Inflammatory macrophage treated with lipopolysaccharide for 1 hour (primary cell): Measurements from ENCODE around the gene PHF19.

Experiments used
- DNase-seq, 2 donors: peaks; one replicate each; pipeline ENCODE4 v3.0.0-alpha.2; 2020 to 2022

Gene PHF19

DNA sequence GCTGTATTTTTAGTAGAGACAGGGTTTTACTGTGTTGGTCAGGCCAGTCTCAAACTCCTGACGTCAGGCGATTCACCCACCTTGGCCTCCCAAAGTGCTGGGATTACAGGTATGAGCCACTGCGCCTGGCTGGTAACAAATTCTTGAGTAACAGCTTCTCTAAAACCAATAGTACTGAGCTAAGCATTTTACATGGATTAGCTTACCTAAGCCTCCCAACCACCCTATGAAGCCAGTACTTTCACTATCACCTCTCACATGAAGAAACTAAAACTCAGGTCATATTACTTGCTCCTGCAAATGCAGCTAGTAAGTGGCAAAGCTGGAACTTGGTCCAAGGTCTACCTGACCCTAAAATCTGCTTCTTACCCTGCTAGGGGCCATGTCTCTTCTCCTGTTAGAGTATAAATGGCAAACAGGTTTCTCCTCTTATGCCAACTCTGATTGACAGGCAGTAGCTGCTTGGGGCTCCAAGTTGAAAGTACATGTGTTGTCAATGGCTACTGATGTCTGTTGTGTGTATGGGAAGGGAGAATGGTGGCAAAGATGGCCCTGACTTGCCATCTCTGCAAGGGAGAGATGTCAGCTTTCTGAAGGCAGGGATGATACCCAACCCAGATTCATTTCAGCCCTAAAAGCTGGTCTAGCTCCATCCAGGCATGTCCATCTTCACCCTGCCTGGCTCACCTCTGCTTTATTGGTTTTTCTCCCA lies 4.0 kb downstream of the PHF19 start:
- no peak for DNase-seq

DNA sequence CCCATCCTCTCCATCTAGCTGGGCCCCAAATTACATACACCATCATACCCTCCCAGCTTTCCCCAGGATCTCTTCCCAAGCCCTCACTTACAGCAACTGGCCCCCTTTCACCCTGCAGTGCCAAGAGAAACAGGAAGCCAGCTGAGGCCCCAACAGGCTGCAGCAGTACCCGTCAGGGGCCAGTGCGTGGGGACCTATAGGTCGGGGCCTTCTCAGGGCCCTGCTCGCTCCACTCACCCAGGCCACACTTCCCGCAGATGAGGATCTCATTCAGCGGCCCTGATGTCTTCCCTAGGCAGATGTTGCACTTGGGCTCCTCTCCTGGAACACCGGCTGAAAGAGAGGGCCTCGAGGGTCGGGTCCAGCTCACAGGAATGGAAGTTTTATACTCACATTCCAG lies 6.8 kb downstream of the PHF19 start:
- DNase-seq = no peak

DNA sequence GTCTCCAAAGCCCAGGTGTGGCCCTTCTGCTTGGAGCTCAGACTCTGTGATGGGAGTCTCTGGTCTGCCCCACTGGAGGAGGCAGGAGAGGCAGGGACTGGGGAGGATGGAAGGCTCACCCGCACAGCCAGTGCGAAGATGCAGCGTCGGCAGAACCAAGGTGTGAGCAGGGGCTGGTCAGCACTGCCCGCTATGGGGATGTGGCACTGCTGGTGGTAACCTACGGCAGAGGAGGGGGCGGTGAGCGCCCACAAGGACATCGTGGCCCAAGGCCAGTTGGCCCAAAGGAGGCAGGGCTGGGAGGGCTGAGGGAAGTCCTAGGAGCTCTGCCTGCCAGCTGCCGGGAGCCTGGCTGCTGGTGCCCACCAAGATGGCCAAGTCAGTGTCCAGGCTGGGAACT lies 7.3 kb downstream of the PHF19 start:
- no peak for DNase-seq

DNA sequence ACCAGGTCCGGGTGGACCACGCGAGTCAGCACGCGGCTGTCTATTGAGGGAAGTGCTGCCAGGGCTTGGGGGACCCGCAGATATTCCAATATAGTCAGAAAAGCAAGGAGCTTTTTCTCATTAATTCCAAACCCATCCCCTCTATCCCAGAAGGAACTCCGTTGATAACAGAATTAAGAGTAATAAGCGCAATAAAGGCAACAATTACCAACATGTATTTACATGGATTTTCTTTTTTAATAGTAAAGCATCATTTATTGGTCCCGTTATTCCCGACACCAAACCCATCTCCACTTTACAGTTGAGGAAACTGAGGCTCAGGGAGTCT lies 7.7 kb downstream of the PHF19 start:
- no peak for DNase-seq

DNA sequence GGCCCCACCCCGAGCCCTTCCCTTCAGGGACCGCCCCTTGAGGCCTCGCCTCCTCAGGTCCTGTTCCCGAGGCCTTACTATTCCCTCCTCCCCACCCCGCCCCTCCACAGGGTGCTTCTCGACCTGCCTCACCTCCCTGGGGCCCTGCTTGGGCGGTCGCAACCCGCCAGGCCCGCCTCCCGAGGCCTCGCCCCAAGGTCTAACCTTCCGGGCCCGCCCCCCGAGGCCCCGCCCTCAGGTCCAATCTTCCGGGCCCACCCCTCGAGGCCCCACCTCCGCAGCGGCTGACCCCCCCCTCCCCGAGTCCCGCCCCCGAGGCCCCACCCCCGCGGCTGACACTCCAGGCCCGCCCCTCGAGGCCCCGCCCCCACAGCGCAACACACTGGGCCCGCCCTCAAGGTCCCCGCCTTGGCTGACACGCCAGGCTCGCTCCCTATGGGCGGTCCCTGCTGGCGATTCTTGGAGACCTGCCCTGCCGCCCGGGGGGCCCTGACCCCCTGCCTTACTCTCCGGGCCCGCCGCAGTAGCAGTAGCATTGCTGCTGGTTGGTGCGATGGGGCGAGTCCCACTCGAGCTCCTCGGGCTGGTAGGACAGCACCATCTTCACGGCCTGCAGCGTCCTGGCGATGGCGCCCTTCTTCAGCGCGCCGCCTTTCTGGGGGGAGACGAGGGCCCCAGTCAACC lies 8.2 kb downstream of the PHF19 start:
- DNase-seq = peak; percentile 95 to 97

DNA sequence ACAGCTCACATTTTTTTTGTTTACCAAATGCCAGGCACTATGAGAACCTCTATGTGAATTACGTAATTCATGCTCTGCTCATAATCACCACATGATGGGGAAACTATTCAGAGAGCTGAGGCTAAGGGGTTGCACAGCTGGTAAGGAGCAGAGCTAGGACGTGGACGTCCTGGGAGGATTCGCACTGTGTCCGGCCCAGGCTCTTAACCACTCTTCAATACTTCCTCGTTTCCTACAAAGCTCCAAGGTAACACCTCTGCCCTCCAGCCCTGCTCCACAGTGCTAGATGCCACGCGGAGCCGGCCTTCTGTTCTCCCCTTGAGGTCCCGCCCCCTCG lies 8.7 kb downstream of the PHF19 start:
- peak in 1 of 2 donors; percentile 86 for DNase-seq

DNA sequence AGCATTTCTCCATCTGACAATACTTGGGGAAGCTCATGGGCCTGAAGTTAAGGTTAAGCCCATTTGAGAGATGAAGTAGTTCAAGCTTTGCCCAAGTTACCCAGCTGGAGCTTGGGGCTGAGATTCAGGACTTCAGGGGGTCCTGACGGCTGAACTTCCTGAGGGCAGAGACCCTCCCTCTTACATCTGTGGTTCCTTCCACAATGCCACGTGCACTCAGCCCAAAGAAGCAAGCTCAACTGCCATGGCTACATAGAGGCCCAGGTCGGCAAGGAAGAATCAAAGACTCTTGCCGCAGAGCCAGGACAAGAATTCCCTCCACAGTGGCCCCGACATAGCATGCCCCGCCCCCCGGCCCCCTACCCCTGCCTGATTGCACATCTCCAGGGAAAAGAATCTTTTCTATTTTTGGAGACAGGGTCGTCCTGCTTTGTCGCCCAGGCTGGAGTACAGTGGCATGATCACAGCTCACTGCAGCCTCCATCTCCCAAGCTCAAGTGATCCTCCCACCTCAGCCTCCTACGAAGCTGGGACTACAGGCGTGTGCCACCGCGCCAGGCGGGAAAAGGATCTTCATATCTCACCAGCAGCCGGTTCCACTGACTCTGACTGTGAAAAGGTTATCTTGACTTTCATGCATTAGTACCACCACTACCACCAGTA lies 9.2 kb downstream of the PHF19 start:
- no peak for DNase-seq

DNA sequence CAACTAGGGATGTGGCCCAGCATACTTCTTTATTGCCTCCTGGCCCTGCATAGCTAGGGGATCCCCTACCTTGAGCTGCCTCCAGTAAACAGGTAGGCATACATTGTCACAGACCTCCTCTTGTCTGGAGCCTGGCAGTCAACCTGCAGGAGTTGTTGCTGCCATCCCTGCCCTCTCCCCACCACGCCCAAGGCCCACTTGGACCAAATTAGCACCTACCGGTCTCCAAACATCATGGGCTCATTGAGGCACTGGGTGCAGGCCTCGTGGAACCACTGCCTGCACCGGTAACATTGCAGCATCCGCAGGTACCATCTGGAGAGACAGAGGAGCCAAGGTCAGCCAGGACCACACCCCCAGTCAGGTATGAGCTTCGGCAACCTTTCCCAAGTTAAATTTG lies 10.3 kb downstream of the PHF19 start:
- no peak for DNase-seq

DNA sequence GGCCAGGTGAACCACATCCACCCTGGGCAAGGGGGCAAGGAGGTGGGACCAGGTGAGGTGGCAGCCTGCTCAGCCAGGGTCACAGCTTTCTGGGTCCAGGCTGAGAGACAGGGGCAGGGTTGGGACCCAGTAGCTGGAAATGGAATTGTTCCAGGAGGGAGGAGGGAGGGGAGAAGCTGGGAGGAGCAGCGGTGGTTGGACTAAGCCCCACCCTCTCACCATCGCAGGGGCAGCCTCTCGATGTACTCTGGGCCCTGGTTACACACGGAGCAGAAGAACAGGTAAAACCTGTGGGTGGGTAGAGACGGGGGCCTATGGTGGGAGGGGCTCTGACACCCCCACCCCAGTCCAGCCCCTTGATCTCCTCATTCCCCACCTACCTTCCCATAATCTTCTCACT lies 11.2 kb downstream of the PHF19 start:
- DNase-seq = no peak

DNA sequence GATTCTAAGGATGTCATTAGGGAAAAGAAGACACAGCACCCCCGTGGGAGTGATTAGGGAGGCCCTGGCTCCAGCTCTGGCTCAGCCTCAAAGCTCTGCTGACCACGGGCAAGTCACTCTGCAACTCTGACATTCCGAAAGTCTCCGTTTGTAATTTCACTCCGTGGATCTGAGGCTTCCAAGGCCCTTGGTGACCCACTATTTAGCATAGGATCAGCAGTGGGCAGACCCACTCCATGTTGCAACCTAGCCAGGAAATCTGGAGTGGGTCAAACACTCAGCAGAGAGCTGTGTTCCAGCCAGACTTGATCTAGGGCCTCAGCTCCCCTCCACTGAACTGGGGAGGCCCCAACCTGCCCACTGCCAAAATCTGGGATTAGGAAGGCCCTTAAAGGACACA lies 11.8 kb downstream of the PHF19 start:
- no peak for DNase-seq

DNA sequence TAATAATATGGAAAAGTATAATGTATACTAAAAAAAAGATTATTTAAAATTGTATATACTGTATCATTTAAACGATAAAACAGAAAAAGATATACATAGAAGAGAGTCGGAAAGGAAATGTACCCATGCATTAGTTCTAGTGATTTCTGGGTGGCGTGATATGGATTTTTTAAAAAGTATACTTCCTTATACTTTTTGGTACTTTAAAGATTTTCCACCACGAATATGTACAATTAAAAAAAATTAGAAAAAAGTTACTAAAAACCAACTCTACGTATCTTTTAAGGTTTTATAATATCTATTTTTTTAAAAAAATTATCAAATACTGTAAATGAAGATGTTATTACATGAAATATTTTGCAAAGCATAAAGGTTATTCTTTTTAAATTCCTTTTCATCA lies 12.3 kb downstream of the PHF19 start:
- no peak for DNase-seq

DNA sequence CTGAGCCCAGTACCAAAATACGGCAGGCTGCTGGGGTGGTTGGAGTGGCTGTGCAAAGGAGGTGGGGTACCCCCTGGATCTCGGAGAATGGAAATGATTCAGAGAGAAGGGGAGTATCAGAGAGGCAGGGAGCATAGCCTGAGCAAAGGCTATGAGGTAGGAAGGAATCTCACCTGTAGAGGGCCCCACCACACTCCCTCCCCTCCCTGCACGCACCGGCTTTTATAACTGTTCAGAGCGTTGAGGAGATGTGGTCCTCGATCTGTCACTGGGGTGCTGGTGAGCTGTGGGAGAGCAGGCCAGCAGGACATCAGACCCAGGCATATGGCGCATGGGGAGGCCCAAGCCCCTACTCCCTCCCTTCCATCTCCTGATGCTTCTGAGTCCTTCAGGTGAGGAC lies 13.2 kb downstream of the PHF19 start:
- no peak for DNase-seq

DNA sequence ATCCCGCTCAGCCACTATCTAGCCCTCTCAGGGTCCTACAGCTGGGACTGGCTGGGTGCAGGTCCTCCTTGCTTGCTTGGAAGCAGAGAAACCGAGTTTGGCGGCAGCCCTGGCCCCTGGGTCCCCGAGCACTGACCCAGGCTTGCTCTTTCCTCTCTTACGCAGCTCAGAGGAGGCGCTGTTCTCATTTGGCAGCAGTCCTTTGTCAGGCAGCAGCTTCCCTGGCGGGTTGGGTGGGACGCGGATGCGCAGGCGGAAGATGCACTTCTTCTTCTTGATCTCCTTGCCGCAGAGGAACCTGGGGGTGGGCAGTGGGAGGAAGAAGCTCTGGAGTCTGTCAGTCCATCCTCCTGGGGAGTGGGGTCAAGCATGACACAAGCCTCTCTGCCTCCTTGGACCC lies 14.5 kb downstream of the PHF19 start:
- peak; percentile 25 to 53 for DNase-seq

DNA sequence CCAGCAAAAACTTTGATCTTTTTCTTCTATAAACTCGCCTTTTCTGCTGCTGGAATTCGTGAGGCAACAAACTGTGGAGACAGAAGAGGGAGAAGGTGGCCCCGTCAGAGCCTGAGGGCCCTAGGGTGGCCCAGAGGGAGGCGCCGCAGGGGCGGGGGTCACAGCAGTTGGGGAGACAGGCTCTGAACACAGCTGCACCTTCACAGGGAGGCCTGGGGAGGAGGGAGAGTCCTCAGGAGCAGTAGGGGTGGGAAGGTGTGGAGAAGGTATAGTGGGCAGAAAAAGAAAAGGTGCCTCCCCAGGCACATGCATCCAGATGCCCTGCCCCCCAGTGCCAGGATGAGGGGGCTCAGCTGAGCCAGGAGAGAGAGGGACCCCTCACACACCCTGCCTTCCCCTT lies 15.1 kb downstream of the PHF19 start:
- no peak for DNase-seq

DNA sequence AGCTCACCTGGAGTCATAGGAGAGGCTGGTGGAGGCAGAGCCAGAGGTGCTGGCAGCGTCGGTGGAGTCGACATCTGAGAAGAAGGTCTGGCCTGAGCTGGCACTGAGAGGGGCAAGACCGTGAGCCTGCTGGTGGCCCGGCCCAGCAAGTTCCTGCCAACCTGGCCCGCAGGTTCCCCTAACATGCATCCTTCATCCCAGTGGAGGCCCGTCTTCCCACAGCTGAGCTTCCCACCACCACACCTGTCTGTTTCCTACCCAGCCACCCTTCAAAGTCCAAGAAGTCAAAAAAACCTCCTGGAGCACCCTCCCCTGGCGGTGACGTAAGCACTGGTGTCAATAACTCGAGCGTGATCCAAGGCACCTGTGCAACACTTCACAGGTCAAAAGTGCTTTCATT lies 16.9 kb downstream of the PHF19 start:
- no peak for DNase-seq

DNA sequence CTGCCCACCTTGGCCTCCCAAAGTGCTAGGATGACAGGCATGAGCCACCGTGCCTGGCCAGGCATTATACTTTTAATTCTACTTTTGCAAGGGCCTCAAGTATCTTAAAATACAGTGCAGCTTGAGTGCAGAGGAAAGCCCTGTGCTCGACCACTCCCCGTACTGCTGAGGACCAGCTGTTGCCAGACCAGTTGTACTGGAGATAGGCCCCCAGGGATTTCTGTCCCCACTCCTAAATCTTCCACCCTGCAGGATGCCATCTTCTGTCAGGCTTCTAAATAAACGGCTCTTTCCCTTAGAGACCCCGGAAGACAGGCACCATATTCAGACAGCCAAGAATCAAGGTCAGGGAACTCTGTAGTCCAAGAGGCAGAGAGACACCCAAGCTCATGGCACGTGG lies 17.6 kb downstream of the PHF19 start:
- no peak for DNase-seq

DNA sequence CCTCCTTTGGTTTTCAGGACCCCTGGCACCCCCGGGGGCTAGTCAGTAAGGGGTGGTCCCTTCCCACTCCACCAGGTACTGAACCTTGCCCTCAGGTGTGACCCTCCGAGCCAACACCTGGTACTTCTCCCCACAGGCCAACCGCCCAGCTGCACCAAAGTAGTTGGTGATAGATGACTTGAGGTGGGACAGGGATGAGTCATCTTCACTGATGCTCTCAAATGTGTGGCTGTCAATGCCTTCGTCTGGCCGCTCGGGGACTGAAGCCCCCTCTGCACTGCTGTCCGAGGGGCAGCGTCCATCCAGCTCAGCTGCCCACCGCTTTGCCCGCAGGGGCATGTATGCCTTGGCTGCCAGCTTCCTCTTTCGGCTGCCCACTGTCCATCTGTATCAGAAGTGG lies 19.1 kb downstream of the PHF19 start:
- no peak for DNase-seq

DNA sequence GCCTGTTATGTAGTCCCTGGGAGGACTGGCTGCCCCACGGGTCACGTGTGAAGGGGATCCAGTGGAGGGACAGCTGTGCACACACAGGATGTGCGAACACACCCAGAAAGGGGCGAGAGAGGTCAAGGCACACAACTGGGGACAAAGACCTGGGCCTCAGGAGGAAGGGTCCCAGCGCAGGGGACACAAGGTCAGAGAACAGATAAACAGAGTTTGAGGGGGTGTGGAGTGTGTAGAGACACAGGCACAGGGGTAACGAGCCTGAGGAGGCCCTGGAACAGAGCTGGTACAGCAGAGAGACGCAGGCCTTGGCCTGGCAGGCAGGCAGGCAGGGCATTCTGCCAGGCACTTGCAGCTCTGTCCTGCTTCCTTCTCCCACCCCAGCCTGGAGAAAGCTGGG lies 19.5 kb downstream of the PHF19 start:
- no peak for DNase-seq

DNA sequence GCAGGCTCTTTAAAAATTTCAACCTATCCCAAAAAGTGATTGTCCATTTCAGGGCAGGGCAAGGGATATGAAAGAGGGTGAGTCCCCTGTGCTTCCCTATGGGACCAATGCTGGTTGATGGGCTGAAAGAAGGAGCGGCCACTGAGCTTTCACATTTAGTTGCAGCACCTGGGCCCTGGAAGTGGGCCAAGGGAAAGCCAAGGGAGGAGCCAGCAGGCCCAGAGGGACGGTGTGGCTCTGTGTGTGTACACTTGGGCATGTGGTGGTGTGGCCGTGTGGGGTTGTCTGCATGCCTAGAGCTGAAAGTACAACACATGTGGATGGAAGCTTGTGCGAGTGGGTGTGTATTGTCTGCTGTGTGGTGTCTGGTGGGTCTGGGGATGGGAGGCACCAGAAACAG lies 20.3 kb downstream of the PHF19 start:
- DNase-seq = no peak

DNA sequence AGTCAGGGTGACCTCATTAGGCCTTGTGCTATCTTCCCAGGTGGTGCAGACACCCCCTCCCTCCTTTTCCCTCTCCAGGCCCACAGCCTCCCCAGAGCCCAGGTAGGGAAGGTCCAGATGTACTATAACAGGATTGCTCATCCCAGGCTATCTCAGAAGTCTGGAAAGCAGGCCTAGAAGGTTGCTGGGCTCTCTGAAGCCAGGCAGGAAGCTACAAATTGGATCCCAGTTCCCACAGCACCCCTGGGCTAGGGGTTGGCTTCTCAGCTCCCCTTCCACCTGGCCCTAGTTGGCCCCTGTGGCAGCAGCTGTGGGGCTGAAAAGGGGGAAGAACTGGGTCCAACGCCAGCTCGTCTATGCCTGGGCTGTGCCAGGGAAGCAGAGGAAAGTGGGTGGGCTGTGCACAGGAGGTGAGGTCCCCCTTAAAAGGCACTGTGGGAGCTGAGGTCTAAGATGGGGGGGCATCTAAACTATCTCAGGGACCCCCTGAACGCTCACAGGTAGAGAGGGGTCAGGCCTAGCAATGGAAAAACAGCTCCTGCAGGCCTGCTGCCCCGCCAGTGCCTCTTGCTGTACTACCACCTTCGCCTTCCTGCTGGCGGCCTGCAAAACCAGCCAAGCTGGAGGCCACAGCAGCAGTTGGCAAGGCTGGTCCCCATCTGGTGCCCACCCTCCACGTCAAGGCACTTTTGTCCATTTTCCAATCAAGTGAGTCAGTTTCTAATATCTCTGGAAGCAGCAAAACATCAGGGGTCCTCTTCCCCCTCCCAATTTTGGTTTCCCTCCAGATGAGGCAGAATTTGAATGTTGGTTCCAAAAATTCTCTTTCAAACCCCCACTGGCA lies 20.9 kb downstream of the PHF19 start:
- no peak for DNase-seq

DNA sequence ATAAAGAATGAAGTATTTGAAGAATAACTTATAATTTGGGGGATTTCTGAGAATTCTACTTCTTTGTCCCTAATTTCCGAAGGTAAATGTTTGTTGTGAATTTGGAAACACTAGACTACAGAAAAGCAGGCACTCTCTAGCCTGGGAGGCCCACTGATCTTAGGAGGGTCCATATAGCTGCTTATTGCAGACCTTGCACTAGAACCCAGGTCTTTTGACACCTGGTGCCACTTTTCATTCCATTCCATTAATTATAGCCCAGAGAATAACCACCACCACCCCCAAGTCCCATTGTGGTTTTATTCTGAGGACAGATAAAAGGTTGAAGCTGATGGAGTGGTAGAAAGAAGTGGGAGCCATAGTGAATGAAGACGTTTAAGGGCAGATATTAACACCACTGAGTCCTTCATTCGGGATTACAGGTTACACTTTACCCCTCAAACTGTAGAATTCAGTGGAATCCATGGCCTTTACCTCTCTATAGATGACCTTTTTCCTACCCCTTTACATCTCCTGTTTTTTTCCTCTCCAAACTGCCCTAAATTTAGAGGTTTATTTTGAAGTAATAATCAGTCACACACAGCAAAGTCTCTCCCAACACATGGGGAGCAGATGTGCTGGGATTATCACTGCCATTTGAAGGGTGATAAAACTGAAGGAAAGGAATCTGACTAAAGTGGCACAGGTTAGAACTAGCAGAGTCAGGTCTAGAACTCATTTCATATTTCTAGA lies 22.2 kb downstream of the PHF19 start:
- no peak for DNase-seq

DNA sequence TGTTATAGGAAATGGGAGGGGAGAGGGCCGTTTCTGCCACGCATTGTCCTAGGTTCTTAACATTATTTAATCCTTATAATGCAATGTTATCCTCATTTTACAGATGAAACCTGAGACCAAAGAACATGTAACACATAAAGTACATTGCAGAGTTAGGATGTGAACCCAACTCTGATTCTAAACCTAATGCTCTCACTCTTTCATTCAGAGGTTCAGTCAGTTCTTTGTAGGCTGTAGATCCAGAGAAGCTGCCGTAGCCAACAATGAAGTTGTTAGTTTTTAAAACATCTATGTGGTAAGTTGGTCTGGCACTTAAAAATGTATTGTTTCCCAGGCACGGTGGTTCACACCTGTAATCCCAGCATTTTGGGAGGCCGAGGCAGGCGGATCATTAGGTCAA lies 23.8 kb downstream of the PHF19 start:
- no peak for DNase-seq
